Ovary (tissue), 3 donors: ENCODE measurements around the gene SORCS2.

Experiments
- POLR2A ChIP-seq: fragments of 450-650 bp; IDR thresholded peaks from one replicate; pipeline ENCODE4 v1.6.1; 2017; ENCODE audit warnings: antibody characterized with exemption, mild to moderate bottlenecking, moderate library complexity
- TF ChIP-seq, protein P1 (sequence below), 3 donors: fragments of 450-650 bp in 2 of 3; fragments of 200-600 bp in 1 of 3; IDR thresholded peaks; one replicate each; pipeline versions ENCODE4 v1.5.1 to v1.8.0; 2016 to 2022; ENCODE audit warnings: antibody characterized with exemption in 3 of 3, mild to moderate bottlenecking in 1 of 3
- donor health status: DM: no; HTN: no; CAD: no.

DNA sequence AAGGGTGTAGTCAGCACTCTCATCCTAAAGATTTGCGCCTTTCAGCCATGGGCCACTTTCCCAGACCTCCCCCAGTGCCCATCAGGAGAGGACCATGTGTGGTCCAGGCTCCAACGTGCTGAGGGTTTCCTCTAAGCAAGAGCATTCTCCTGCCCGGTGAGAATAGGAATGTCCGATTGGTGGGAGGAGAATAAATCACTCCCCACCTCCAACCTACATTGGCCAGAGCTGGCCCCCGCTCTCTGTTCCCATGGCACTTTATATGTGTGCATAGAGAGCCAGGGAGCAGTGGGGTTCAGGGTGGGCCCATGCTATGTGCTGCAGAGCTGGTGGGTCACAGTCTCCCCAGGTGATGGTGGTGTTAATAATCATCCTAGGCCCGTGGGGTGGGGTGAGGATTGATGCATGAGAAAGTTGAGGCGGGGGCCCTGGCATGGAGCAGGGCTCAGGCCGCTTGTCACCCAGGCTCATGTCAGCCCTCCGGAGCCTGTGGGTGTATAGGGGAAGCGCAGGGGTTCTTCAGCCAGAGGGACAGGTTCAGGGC is 6.8 kb upstream of the SORCS2 start:
- TF ChIP-seq, protein P1, sequence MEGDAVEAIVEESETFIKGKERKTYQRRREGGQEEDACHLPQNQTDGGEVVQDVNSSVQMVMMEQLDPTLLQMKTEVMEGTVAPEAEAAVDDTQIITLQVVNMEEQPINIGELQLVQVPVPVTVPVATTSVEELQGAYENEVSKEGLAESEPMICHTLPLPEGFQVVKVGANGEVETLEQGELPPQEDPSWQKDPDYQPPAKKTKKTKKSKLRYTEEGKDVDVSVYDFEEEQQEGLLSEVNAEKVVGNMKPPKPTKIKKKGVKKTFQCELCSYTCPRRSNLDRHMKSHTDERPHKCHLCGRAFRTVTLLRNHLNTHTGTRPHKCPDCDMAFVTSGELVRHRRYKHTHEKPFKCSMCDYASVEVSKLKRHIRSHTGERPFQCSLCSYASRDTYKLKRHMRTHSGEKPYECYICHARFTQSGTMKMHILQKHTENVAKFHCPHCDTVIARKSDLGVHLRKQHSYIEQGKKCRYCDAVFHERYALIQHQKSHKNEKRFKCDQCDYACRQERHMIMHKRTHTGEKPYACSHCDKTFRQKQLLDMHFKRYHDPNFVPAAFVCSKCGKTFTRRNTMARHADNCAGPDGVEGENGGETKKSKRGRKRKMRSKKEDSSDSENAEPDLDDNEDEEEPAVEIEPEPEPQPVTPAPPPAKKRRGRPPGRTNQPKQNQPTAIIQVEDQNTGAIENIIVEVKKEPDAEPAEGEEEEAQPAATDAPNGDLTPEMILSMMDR (IDR thresholded peaks at IDR 0.05), result no peak
- no peak for TF ChIP-seq POLR2A
